HG03439 (cell line): ENCODE measurements around the gene PXMP4.
A peak's percentile ranks its signal among the peaks of the same experiment; 100 is the strongest.
"Not testable (repeated sequence)": the region's sequence is repeated elsewhere in the genome, so short reads cannot be mapped to it uniquely, and the experiment has no call there.

Source experiments
- ATAC-seq: cut with Tn5 transposase; IDR thresholded peaks from one replicate; pipeline ENCODE4 v1.9.1; 2021; ENCODE audit warnings: mild to moderate bottlenecking, moderate library complexity; ENCODE audit not compliant: unreplicated experiment

The PXMP4 gene, protein sequence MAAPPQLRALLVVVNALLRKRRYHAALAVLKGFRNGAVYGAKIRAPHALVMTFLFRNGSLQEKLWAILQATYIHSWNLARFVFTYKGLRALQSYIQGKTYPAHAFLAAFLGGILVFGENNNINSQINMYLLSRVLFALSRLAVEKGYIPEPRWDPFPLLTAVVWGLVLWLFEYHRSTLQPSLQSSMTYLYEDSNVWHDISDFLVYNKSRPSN

DNA sequence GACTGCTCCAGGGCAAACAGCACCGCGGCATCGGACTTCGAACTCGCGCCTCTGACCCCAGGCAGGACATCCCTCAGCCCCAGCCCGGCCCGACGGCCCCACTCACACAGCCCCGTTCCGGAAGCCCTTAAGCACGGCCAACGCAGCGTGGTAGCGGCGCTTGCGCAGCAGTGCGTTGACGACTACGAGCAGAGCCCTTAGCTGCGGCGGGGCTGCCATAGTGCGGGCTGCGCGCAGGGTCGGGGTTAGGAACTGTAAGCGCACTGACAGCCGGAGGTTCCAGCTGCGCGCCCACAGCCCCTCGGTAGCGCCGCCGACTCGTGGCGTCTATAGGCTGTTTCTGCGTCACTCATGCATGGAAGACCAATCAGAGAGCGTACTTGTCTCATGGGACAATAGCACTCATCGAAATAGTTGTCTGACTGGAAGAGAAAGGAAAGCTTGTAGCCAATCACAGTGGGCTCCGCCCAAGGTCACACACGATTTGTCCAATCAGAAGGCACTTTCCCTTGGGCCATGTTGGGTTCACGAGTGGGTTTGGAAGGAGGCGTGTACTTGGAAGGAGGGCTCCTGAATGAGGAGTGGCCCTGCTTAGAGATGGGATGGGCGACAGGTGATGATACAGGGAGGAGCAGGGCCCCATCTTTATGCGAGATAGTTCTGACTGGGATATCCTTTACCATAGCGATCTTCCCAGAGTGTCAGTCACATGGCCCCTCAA, at the start of gene PXMP4:
TSS of gene PXMP4 (minus strand) at position 322 of the 721 bp plus-strand sequence. CDS start at position 219, 103 bp downstream.
- ATAC-seq: peak; percentile 97

DNA sequence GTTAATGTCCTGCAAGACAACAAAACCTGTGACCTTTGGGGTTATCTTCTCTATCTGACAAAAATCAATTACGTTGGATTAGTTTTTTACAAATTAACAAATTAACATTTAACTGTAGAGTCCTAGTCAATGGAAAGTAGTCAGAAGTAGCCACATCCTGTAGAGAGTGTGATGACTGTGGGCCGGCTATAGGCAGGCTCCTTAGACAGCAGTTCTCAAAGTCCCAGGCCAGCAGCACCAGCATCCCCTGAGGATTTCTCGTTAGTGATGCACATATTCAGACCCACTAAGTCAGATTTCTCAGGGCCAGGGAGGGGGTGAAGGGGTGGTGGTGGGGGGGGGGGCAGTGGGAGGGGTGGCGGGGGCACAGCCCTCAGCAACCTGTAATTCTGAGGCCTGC, 48.9 kb upstream of the PXMP4 start:
- no peak for ATAC-seq

DNA sequence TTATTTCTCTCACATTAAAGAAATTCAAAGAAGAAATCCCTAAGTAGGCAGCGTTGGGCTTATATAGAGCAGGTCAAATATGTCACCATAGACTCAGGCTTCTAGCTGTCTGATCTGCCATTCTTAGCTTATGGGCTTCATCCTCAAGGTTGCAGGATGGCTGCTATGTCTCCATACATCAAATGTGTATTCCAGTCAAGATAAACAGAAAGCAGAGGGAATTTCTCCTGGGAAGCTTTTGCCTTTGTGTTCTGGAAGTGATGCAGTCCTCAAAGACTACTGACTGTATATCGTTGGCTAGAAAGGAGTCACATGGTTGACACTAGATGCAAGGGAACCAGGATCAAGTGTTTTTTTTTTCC, 47.6 kb upstream of the PXMP4 start:
- no peak for ATAC-seq

DNA sequence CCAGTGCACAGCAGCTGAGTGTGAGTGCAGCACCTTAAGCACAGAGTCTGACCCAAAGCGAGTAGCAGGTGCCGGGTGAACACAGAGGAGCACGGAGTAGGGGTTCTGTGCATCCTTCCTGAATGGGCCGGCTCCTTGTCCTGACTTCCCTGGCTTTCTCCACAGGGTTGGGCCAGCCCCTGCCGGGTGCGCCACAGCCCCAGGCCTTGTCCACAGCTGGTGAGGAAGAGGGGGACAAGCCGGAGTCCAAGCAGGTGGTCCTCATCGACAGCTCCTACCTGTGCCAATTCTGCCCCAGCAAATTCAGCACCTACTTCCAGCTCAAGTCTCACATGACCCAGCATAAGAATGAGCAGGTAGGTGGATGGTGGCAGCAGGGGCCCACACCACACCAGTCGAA, 46.6 kb upstream of the PXMP4 start:
- no peak for ATAC-seq

DNA sequence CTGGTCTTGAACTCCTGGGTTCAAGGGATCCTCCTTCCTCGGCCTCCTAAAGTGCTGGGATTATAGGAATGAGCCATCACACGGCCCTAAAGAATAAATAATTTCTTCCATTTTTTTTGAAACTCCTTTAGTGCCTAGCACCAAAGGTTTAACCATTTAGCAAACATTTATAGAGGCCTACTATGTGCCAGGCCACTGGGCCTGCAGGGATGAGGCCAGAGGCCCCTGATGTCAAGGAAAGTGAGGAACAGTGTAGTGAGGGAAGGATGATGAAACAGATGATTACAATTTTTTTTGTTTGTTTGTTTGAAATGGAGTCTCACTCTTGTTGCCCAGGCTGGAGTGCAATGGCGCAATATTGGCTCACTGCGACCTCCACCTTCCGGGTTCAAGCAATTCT, 45.5 kb upstream of the PXMP4 start:
- ATAC-seq: no peak

DNA sequence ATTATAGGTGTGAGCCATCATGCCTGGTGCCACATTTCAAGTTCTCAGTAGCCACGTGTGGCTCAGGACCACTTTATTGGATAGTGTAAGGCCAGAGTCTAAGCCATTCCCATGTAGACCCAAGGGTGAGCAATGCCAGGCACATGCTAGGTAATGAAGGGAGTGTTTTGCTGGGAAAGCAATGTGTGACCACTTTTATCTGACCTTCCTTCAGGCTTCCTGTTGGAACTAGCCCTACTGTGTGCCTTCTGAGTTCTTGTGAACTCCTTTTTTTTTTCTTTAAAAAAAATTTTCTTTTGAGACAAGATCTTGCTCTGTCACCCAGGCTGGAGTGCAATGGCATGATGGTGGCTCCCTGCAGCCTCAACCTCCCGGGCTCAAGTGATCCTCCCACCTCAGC, 45.0 kb upstream of the PXMP4 start:
- no peak for ATAC-seq

DNA sequence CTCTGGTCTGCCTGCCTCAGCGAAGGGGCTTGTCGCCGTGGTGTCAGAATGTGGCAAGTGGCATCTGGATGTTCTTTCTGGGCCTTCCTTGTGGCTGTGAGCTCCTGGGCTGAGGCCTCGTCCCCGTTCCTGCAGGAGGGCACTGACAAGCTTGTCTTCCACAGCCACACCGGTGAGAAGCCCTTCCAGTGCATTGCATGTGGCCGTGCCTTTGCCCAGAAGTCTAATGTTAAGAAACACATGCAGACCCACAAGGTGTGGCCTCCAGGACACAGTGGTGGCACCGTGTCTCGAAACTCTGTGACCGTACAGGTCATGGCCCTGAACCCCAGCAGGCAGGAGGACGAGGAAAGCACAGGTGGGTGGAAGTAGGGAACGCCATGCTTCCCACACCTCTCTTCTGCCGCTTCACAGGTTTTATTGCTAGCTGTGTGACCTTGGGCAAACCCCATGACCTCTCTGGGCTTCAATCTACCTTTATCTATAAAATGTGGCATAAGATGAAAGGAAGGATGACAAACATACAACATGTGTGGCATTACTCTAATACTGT, 41.7 kb upstream of the PXMP4 start:
- no peak for ATAC-seq

DNA sequence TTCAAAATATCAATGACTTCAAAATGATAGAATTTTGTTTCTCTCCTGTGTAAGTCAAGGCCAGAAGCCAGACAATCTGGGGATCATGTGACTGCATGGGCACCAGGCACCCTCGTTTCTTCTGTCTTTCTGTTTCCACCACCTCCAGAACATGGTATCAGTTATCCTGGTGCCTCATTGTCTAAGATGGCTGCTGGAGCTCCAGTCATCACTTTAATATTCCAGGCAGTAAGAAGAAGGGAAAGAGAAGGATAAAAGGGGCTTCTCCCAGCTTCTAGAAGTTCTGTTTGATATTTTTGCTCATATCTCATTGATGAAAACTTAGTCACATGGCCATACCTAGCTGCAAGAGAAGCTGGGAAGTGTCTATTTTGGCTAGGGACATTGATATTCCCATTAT, 37.3 kb upstream of the PXMP4 start:
- no peak for ATAC-seq

DNA sequence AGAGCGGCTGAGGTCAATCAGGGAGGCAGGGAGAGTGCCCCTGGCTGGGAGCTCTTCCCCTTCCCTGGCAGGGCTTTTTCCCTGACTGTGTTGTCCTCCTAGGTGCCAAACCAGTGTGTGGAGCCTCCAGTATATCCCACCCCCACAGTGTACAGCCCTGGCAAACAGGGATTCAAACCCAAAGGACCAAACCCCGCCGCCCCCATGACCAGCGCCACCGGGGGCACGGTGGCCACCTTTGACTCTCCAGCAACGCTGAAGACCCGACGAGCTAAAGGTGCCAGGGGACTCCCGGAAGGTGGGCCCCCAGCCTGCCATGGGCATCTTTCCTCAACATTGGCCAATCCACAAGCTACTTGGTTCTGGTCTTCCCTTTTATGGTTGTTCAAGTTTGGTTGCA, 36.9 kb upstream of the PXMP4 start:
- ATAC-seq: no peak

DNA sequence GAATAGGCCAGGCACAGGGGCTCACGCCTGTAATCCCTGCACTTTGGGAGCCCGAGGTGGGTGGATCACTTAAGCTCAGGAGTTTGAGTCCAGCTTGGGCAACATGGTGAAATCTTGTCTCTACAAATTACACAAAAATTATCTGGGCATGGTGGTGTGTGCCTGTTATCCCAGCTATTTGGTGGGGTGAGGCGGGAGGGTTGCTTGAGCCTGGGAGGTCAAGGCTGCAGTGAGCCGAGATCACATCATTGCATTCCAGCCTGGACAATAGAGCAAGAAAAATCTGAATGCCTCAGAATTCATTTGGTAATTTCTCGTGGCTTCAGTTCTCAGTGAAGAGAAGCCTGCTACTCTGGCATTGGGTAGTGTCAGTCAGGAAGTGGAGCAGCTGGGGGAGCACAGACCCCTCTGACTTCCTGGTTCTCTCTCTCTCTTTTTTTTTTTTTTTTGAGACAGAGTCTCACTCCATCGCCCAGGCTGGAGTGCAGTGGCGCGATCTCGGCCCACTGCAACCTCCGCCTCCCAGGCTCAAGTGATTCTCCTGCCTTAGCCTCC, 35.9 kb upstream of the PXMP4 start:
- ATAC-seq: not testable (repeated sequence)

DNA sequence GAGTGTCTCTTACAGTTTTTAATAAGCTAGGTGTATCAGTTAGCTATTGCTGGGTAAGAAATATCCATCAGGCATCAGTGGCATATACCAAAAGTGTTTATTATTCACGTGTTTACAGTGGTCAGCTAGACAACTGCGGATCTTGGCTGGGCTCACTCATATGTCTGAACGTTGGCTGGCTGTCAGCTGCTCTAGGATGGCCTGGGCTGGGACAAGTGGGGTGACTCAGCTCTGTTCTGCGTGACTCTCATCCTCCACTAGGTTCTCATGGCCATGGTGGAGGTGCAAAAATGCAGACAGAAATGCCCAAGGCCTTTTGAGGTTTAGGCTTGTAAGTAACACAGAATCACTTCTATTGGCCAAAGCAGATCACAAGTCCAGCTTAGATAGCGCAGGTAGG, 33.7 kb upstream of the PXMP4 start:
- no peak for ATAC-seq

DNA sequence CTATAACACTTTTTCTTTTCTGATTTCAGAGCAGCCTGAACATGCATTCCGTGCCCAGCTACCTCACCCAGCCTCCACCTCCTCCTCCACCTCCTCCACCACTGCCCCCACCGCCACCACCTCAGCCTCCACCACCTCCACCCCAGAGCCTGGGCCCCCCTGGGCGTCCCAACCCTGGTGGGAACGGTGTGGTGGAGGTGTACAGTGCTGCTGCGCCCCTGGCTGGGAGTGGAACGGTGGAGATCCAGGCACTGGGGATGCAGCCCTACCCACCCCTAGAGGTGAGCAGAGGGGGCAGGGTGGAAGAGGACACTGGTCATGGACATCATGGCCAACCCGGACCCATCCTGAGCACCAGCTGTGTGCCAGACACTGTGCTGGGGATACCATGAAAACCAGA, 33.0 kb upstream of the PXMP4 start:
- ATAC-seq: no peak

DNA sequence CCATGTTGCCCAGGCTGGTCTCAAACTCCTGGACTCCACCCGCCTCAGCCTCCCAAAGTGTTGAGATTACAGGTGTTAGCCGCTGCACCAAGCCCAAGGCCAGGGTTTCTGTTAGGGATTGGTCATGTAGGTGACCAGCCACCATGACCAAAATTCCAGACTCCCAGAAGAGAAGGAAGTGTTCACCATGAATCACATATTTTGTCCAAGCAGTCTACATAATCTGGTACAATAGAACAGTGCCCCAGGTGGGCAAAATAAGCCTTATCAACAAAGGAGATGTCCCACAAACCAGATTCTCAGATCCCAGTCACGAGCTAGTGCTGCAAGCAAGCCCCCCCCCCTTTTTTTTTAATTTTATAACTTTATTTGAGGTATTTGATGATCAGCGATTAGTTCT, 31.7 kb upstream of the PXMP4 start:
- no peak for ATAC-seq

DNA sequence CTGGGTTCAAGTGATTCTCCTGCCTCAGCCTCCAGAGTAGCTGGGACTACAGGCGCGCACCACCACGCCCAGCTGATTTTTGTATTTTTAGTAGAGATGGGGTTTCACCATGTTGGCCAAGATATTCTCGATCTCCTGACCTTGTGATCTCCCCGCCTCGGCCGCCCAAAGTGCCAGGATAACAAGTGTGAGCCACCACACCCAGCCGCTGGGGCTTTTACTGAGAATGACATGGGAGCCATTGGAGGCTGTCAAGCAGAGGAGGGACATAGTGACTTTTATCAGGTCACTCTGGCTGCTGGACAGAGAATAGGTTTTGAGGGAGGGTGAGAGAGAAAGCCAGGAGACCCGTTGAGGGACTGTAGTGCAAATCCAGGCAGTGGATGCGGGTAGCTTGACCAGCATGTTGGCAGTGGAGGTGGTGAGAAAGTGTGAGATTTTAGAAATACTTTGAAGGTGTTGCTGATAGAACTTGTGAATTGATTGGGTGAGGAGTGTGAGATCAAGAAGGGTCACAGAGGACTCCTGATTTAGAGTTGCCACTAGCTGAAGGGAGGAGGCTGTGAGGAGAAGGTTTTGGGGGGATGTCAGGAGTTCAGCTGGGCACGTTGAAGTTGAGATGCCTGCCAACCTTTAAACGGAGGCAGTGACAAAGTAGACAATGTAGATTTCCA, 26.4 kb upstream of the PXMP4 start:
- ATAC-seq: no peak

DNA sequence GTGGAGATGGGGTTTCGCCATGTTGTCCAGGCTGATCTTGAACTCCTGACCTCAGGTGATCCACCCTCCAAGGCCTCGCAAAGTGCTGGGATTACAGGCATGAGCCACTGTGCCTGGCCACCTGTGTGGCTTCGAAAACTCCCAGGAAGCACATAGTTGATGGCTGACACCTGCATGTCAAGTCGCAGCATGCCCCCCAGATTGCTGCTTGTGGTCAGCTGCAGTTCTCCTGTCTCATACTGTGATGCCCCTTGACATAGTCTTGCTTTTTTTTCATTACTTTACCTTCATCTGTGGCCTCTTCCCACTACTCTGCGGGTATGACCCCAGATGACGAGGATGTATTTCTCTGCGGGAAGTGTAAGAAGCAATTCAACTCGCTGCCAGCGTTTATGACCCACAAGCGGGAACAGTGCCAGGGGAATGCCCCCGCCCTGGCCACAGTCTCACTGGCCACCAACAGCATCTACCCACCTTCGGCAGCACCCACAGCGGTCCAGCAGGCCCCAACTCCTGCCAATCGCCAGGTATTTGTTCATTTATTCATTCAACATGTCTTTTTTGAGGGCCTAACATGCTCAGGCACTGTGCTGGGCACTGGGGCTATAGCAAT, 24.8 kb upstream of the PXMP4 start:
- no peak for ATAC-seq

DNA sequence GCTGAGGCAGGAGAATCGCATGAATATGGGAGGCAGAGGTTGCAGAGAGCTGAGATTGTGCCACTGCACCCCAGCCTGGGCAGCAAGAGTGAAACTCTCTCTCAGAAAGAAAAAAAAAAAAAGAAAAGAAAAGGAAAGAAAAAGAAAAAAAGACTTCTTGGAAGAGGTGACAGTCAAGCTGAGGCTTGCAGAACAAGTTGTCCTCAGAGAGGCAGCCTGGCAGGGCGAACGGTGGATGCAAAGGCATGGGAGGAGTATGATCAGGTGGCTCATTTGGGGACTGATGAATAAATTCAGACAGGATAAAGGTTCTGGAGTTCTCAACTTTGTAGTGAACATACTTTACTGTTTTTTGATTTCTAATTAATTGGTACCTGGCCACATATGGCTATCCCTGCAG, 24.1 kb upstream of the PXMP4 start:
- no peak for ATAC-seq

DNA sequence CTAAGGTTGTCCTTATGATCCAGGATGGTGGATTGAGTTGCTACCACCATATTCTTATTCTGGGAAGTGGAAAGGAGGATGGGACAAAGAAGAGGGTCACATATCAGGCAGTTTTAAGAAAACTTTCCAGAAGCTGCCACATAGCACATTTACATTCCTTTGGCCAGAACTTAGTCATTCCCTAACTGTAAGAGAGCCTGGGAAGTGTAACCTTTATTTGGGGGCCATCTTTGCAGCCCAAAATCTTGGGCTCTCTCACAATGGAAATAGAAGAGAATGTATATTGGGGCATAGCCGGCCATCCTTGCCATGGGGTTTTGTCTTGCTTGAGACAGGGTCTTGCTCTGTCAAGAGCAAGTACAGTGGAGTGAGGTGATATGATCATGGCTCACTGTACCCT, 20.1 kb upstream of the PXMP4 start:
- no peak for ATAC-seq

DNA sequence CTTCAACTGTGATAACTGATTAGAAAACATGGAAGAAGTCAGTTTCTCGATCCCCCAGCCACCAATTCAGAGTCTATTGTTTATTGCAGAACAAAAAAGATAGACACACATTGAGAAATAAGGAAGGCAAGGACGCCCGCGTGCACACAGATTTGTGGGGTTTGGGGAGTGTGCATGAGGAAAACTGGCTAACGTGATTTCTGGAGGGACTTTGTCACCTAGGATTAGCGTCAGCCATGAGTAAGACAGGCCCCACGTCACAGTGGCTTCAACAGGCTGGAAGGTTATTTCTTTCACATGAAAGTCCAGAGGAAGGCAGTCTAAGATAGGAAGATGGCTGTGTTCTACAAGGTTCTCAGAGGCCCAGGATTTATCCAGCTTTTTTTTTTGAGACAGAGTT, 19.4 kb upstream of the PXMP4 start:
- no peak for ATAC-seq

DNA sequence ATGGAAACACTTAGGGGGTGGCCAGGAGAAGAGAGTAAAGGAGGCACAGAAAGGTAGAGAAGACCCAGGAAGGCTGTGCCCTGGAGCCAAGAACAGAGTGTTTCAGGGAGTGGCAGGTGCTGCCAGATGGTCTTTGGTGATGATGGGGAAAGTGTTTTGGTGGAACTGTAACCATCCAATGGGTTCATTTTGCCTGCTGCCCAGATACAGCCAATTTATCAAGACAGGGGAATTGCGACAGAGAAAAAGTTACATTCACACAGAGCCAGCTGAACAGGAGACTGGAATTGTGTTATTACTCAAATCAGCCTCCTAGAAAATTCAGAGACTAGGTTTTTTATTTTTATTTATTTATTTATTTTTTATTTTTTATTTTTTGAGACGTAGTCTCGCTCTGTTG, 16.9 kb upstream of the PXMP4 start:
- no peak for ATAC-seq

DNA sequence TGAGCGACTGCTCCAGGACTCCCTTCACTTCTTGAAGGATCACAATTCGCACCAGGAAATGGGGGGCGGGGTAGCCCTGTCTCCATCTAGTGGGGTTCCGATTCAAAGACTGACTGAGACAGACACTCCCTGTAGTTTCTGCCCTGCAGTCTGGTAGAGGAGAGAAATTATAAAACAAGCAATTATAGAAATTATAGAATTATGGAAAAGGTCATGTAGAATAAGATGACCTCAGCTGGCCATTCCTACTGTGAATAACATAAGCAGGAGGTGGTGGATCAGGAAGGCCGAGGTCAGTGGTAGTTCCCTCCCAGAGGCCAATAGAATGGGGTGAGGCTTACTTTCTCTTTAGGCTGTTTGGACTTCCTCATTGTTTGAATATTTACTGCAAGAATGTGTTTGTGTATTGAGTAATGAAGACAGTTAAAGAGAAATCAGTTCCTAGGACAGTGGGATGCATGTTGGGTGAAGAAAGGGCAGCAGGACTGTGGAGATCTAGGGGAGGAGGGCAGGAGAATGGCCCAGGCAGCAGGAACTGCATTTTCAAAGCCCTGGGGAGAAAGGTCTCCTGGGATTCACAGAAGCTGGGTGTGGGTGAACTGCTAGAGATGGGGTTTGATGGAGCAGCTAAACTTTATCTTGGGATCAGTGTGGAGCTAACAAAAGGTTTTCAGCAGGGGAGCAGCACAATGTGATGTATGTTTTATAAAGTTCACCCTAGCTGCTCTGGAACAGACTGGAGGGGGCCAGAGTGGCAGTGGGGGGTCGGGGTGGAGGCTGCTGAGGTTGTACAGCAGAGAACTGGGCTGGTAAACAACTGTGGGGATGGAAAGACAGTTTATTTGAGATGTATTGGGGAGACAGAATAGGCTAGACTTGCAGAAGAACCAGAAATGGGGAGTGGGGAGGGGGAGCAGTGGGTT, 13.8 kb upstream of the PXMP4 start:
- no peak for ATAC-seq
